GM12878 (cell line): Measurements from ENCODE around the gene WSCD1. TPM values are rescaled to one million over a fixed set of nuclear protein-coding genes. Genes with fewer than 3 reads are reported as not detected.

Experiments used
- ATAC-seq: fragments of 200-7000 bp; cut with Tn5 transposase; 3 replicates; pipeline ENCODE4 v1.9.1; 2020; ENCODE audit warnings: mild to moderate bottlenecking, moderate library complexity
- BruUV-seq: library from RNA; stranded (reverse); fragments of 400-500 nt; replicated peaks from 2 replicates; lab custom pipeline; 2021; lab: Mats Ljungman, UMichigan
- CTCF ChIA-PET: fragments of 300-600 bp; sonication (Branson Sonifier 250); formaldehyde crosslinking; extraction: SDS; loops from one replicate; lab custom pipeline; 2021; ENCODE audit warnings: inconsistent platforms; lab: Yijun Ruan, JAX
- POLR2A ChIA-PET: fragments of 350-600 bp; formaldehyde crosslinking; extraction: SDS; loops from one replicate; lab custom pipeline; 2021; ENCODE audit warnings: inconsistent platforms; lab: Charles Lee
- RAD21 ChIA-PET: fragments of 300-600 bp; sonication (Branson Sonifier 250); formaldehyde crosslinking; loops from one replicate; lab custom pipeline; 2023; ENCODE audit warnings: antibody characterized with exemption; ENCODE audit not compliant: unreplicated experiment; lab: Charles Lee
- SMC1A ChIA-PET: fragments of 300-600 bp; sonication (Branson Sonifier 250); formaldehyde crosslinking; loops from one replicate; lab custom pipeline; 2023; ENCODE audit not compliant: unreplicated experiment, uncharacterized antibody; lab: Charles Lee
- DNase-seq: peaks from one replicate; pipeline ENCODE4 v3.0.0-alpha.2; 2011; ENCODE audit warnings: low read depth, low spot score
- FAIRE-seq: peaks from 3 replicates; lab custom pipeline; 2011; peaks lifted over from hg19 to GRCh38; lab: Jason Lieb, UNC
- H2AFZ ChIP-seq: 2 replicates; pipeline ENCODE4 v1.6.0; 2011; ENCODE audit warnings: low read depth, low read length, control low read depth; ENCODE audit not compliant: control insufficient read depth
- H3K27ac ChIP-seq: 2 replicates; pipeline ENCODE4 v1.5.1; 2011; ENCODE audit warnings: control low read depth; ENCODE audit not compliant: control insufficient read depth, insufficient read depth
- H3K27me3 ChIP-seq, 2 experiments: replicated peaks in 1 of 2; 2 replicates each; pipeline versions ENCODE4 v1.6.0 to v1.6.1; 2011; ENCODE audit warnings: low read length in 1 of 2; ENCODE audit not compliant: control insufficient read depth in 2 of 2, insufficient read depth in 2 of 2
- H3K36me3 ChIP-seq, 2 experiments: 2 replicates each; pipeline ENCODE4 v1.5.1; 2011; ENCODE audit warnings: low read length in 1 of 2; ENCODE audit not compliant: control insufficient read depth in 2 of 2, insufficient read depth in 2 of 2
- H3K4me1 ChIP-seq: 2 replicates; pipeline ENCODE4 v1.6.1; 2011; ENCODE audit warnings: mild to moderate bottlenecking, low read length, moderate library complexity, mixed read lengths; ENCODE audit not compliant: control insufficient read depth, insufficient read depth
- H3K4me2 ChIP-seq: 2 replicates; pipeline ENCODE4 v1.6.0; 2011; ENCODE audit warnings: control low read depth; ENCODE audit not compliant: control insufficient read depth, insufficient read depth
- H3K4me3 ChIP-seq: fragments of 200-600 bp; sonication (generic); 2 replicates; pipeline ENCODE4 v1.5.1; 2016
- H3K79me2 ChIP-seq: 2 replicates; pipeline ENCODE4 v1.6.0; 2011; ENCODE audit warnings: low read length; ENCODE audit not compliant: control insufficient read depth, insufficient read depth
- H3K9ac ChIP-seq: 2 replicates; pipeline ENCODE4 v1.8.0; 2011; ENCODE audit warnings: low read length, control low read depth, mixed read lengths; ENCODE audit not compliant: control insufficient read depth, insufficient read depth
- H3K9me3 ChIP-seq: replicated peaks from 3 replicates; pipeline ENCODE4 v1.5.1; 2011; ENCODE audit warnings: mild to moderate bottlenecking, low read length; ENCODE audit not compliant: control insufficient read depth, insufficient read depth
- H4K20me1 ChIP-seq: 2 replicates; pipeline ENCODE4 v1.6.0; 2011; ENCODE audit not compliant: control insufficient read depth, insufficient read depth
- EGR1 ChIP-seq, 2 experiments: IDR thresholded peaks; 1 replicate in 1 of 2; 2 replicates in 1 of 2; pipeline ENCODE4 v1.6.1; 2011 to 2012; ENCODE audit warnings: low read depth in 2 of 2, low read length in 2 of 2, borderline replicate concordance in 1 of 2, mild to moderate bottlenecking in 1 of 2, moderate library complexity in 1 of 2
- FOXK2 ChIP-seq: fragments of 450-650 bp; IDR thresholded peaks from 2 replicates; pipeline ENCODE4 v1.6.1; 2017; ENCODE audit warnings: mild to moderate bottlenecking, moderate library complexity
- IRF4 ChIP-seq: IDR thresholded peaks from 2 replicates; pipeline ENCODE4 v1.6.1; 2011; ENCODE audit warnings: low read depth, low read length
- IRF5 ChIP-seq: fragments of 450-650 bp; IDR thresholded peaks from 2 replicates; pipeline ENCODE4 v1.6.1; 2017; ENCODE audit warnings: borderline replicate concordance
- MTA2 ChIP-seq: fragments of 450-650 bp; IDR thresholded peaks from 2 replicates; pipeline ENCODE4 v1.6.1; 2016; ENCODE audit warnings: low read depth, mild to moderate bottlenecking, moderate library complexity
- MYC ChIP-seq: IDR thresholded peaks from 2 replicates; pipeline ENCODE4 v1.6.1; 2011; ENCODE audit warnings: mild to moderate bottlenecking, low read length, moderate library complexity, inconsistent platforms; ENCODE audit not compliant: insufficient read depth, insufficient replicate concordance, insufficient read length, severe bottlenecking
- NFIC ChIP-seq: IDR thresholded peaks from 2 replicates; pipeline ENCODE4 v1.6.1; 2012; ENCODE audit warnings: low read depth, mild to moderate bottlenecking, inconsistent platforms, low read length, moderate library complexity
- NFYA ChIP-seq: IDR thresholded peaks from 2 replicates; pipeline ENCODE4 v1.6.1; 2011; ENCODE audit warnings: low read depth, mild to moderate bottlenecking, low read length, improper control_type of control experiment, borderline replicate concordance
- SMC3 ChIP-seq: IDR thresholded peaks from 2 replicates; pipeline ENCODE4 v1.6.1; 2011; ENCODE audit warnings: low read length, improper control_type of control experiment, borderline replicate concordance
- SP1 ChIP-seq: IDR thresholded peaks from one replicate; pipeline ENCODE4 v1.6.1; 2011; ENCODE audit warnings: low read depth, low read length
- SUPT20H ChIP-seq: IDR thresholded peaks from 2 replicates; pipeline ENCODE4 v1.6.1; 2011; ENCODE audit warnings: low read depth, mild to moderate bottlenecking, low read length, moderate library complexity, borderline replicate concordance; ENCODE audit not compliant: control insufficient read depth
- SUZ12 ChIP-seq: fragments of 200-600 bp; sonication (generic); IDR thresholded peaks from one replicate; pipeline ENCODE4 v1.6.1; 2018; ENCODE audit warnings: antibody characterized with exemption, mild to moderate bottlenecking; ENCODE audit not compliant: unreplicated experiment
- ZSCAN29 ChIP-seq: fragments of 450-650 bp; IDR thresholded peaks from 2 replicates; pipeline ENCODE4 v1.6.1; 2017; ENCODE audit warnings: mild to moderate bottlenecking, moderate library complexity
- WGBS: methylation state at CpG from one replicate; pipeline ENCODE4 v1.1.6; 2016; ENCODE audit warnings: low lambda C conversion rate; ENCODE audit not compliant: insufficient replicate concordance, insufficient coverage; ENCODE audit errors: missing lambda C conversion rate; 5-methylcytosine and 5-hydroxymethylcytosine counted together
- in situ Hi-C: fragments of 300-500 bp; cut with MboI; formaldehyde crosslinking; loops from 9 replicates; pipeline ENCODE4 v1.14.3; 2018; ENCODE audit warnings: mixed read lengths
- intact Hi-C: fragments of 100-400 bp; cut with micrococcal nuclease; formaldehyde crosslinking; loops from one replicate; pipeline ENCODE4 v1.14.2; 2022; ENCODE audit not compliant: unreplicated experiment
- polyA plus RNA-seq, 11 experiments: library from polyadenylated mRNA; depleted of rRNA in 4 of 11; unstranded in 6 of 11; stranded (reverse) in 5 of 11; fragments of >200 nt; fragmentation: Nextera tagmentation in 4 of 11; fragmentation: Illumina TruSeq in 1 of 11; extraction: Ambion mirVana in 4 of 11; extraction: Trizol in 1 of 11; gene quantifications; 1 replicate in 1 of 11; 2 replicates in 10 of 11; pipeline versions ENCODE4 v1.2.1 to v1.2.3, GENCODE V29; 2011 to 2016; ENCODE audit warnings: inconsistent platforms in 2 of 11, missing spikeins in 2 of 11, low read depth in 1 of 11
- total RNA-seq, 4 experiments: library from RNA; depleted of rRNA in 3 of 4; stranded (reverse); fragments of >200 nt in 3 of 4; fragmentation: Illumina TruSeq in 1 of 4; extraction: Trizol in 1 of 4; gene quantifications; 2 replicates each; pipeline versions ENCODE4 v1.2.1 to v1.2.3, GENCODE V29; 2013 to 2021
- TF ChIP-seq, protein P1 (sequence below): fragments of 450-650 bp; IDR thresholded peaks from 2 replicates; pipeline ENCODE4 v1.6.1; 2017; ENCODE audit warnings: mild to moderate bottlenecking, moderate library complexity

Gene WSCD1
- total and polyA plus RNA-seq, 10 of the 15 experiments (the other 5 are each of a cell fraction or from before 2014, with no cell fraction given) = 0.01 to 0.16 TPM; not detected in 8

DNA sequence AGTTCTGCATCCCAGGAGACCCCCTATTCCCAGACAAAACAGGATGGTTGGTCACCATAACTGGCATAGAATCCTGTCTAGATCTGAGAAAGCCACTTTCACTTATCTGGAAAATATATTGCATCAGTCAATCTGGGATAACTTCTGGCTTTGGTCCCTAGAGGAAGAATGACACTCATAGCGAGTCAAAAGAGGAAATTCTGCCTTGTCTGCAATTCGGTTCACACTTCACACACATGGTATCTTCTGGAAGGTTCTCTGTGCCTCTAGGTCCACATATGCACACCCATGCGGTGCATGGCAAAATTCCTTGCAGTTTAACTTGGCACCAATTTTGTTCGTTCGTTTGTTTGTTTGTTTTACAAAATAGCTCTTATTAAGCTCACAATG, 49.2 kb upstream of the WSCD1 start:
- Histone ChIP-seq H3K9ac (no peak overlapping the region), H3K27ac (no peak overlapping the region), H3K4me2 (no peak overlapping the region), H2AFZ (no peak overlapping the region), H3K4me3 (no peak overlapping the region), H3K36me3 (no peaks in the 10 kb centered on the region), H4K20me1 (no peaks in the 10 kb centered on the region), H3K4me1 (no peaks in the 10 kb centered on the region; the same call in 1 of the 2 replicates), H3K9me3 (no peaks in the 10 kb centered on the region), H3K79me2 (no peaks in the 10 kb centered on the region), H3K27me3 (no peaks in the 10 kb centered on the region; a peak in 1 of 4 replicates)
- ChIA-PET CTCF (no interaction called here), RAD21 (no interaction called here), POLR2A (no interaction called here), SMC1A (no interaction called here)
- ATAC-seq (no peak), FAIRE-seq (no peak), DNase-seq (no peak)
- WGBS = 25% methylated on average over 5 of the region's 5 CpGs
- in situ Hi-C loops (no loop called here), intact Hi-C loops (no loop called here)
- no TSS peak for BruUV-seq
- no peak for TF ChIP-seq NFYA
- TF ChIP-seq IRF4 = no peak
- TF ChIP-seq FOXK2 = no peak
- TF ChIP-seq SP1 = no peak
- no peak for TF ChIP-seq EGR1 (IDR thresholded peaks at IDR 0.05; ENCODE audit: borderline replicate concordance in 1 of 2, low read depth in 2 of 2, low read length in 2 of 2)
- no peak for TF ChIP-seq IRF5
- no peak for TF ChIP-seq MTA2

DNA sequence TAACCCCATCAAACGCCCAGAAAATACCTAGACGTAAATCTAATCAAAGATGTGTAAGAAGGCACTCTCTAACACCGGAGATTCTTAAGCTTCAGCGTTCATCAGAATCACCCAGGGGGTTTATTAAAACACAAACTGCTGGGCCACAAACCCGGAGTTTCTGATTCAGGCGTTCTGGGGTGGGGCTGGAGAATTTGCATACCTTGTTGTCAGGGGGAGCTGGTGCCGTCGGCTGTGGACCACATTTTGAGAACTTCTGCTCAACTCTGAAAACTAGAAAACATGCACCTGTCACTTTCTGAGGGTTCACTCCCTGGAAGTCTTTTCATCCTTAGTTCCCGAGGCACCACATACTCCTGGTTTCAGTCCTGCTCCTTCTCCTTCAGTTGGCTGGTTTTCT, 48.6 kb upstream of the WSCD1 start:
- Histone ChIP-seq H3K9me3 (no peaks in the 10 kb centered on the region), H3K4me1 (no peaks in the 10 kb centered on the region; the same call in 1 of the 2 replicates), H3K36me3 (no peaks in the 10 kb centered on the region), H3K27me3 (no peaks in the 10 kb centered on the region; a peak in 1 of 4 replicates), H4K20me1 (no peaks in the 10 kb centered on the region), H3K79me2 (no peaks in the 10 kb centered on the region), H2AFZ (no peak overlapping the region), H3K9ac (no peak overlapping the region), H3K4me2 (no peak overlapping the region), H3K27ac (no peak overlapping the region), H3K4me3 (no peak overlapping the region)
- FAIRE-seq (no peak), DNase-seq (no peak), ATAC-seq (no peak)
- SMC1A ChIA-PET = no interaction called here
- POLR2A ChIA-PET = no interaction called here
- 17% methylated on average over 9 of the region's 9 CpGs for WGBS
- RAD21 ChIA-PET = no interaction called here
- in situ Hi-C loops = no loop called here
- CTCF ChIA-PET = no interaction called here
- no TSS peak for BruUV-seq
- intact Hi-C loops = no loop called here
- TF ChIP-seq, protein P1, sequence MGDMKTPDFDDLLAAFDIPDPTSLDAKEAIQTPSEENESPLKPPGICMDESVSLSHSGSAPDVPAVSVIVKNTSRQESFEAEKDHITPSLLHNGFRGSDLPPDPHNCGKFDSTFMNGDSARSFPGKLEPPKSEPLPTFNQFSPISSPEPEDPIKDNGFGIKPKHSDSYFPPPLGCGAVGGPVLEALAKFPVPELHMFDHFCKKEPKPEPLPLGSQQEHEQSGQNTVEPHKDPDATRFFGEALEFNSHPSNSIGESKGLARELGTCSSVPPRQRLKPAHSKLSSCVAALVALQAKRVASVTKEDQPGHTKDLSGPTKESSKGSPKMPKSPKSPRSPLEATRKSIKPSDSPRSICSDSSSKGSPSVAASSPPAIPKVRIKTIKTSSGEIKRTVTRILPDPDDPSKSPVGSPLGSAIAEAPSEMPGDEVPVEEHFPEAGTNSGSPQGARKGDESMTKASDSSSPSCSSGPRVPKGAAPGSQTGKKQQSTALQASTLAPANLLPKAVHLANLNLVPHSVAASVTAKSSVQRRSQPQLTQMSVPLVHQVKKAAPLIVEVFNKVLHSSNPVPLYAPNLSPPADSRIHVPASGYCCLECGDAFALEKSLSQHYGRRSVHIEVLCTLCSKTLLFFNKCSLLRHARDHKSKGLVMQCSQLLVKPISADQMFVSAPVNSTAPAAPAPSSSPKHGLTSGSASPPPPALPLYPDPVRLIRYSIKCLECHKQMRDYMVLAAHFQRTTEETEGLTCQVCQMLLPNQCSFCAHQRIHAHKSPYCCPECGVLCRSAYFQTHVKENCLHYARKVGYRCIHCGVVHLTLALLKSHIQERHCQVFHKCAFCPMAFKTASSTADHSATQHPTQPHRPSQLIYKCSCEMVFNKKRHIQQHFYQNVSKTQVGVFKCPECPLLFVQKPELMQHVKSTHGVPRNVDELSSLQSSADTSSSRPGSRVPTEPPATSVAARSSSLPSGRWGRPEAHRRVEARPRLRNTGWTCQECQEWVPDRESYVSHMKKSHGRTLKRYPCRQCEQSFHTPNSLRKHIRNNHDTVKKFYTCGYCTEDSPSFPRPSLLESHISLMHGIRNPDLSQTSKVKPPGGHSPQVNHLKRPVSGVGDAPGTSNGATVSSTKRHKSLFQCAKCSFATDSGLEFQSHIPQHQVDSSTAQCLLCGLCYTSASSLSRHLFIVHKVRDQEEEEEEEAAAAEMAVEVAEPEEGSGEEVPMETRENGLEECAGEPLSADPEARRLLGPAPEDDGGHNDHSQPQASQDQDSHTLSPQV = no peak
- TF ChIP-seq MYC = no peak
- no peak for TF ChIP-seq SUPT20H
- no peak for TF ChIP-seq SUZ12
- TF ChIP-seq ZSCAN29 = no peak
- no peak for TF ChIP-seq SMC3
- no peak for TF ChIP-seq NFIC
